Urinary bladder (tissue), 4 donors: ENCODE measurements around the gene VPS26C. TPM values are rescaled to one million over a fixed set of nuclear protein-coding genes. Genes with fewer than 3 reads are reported as not detected.

ENCODE experiments used
- DNase-seq: peaks from one replicate; pipeline ENCODE4 v3.0.0-alpha.2; 2015; ENCODE audit errors: extremely low spot score
- H3K27ac ChIP-seq: one replicate; pipeline ENCODE4 v1.5.1; 2013; ENCODE audit warnings: low read depth, mild to moderate bottlenecking, moderate library complexity
- H3K36me3 ChIP-seq: one replicate; pipeline ENCODE4 v1.6.1; 2013; ENCODE audit warnings: mild to moderate bottlenecking, moderate library complexity; ENCODE audit not compliant: insufficient read depth
- H3K4me1 ChIP-seq: one replicate; pipeline ENCODE4 v1.6.1; 2013; ENCODE audit warnings: mild to moderate bottlenecking, moderate library complexity; ENCODE audit not compliant: insufficient read depth
- H3K4me3 ChIP-seq: one replicate; pipeline ENCODE4 v1.5.1; 2013; ENCODE audit warnings: low read depth, low read length
- WGBS: extraction: QIAGEN DNeasy Blood & Tissue Kit; methylation state at CpG from one replicate; pipeline ENCODE4 v1.1.7; 2013; 5-methylcytosine and 5-hydroxymethylcytosine counted together
- polyA plus RNA-seq: library from polyadenylated mRNA; stranded (reverse); fragments of 200-250 nt; gene quantifications from one replicate; pipeline ENCODE4 v1.2.3, GENCODE V29; 2013
- total RNA-seq: library from RNA; depleted of rRNA; stranded (reverse); fragments of >200 nt; gene quantifications from one replicate; pipeline ENCODE4 v1.2.3, GENCODE V29; 2014
- donor health status: healthy with polysubstance abuse.
- donor health status: healthy.

VPS26C gene
- total and polyA plus RNA-seq, 2 donors = 37.2 to 47.3 TPM

GRCh38 chr21:37273911-37274690 lies 7.0 kb upstream of the VPS26C start:
- H3K36me3 ChIP-seq = no peaks in the 10 kb centered on the region

GRCh38 chr21:37273440-37273839 lies 6.3 kb upstream of the VPS26C start:
- WGBS = 67% methylated on average over 1 of the region's 1 CpG
- no peak for DNase-seq
- Histone ChIP-seq H3K36me3 (no peaks in the 10 kb centered on the region), H3K4me1 (no peaks in the 10 kb centered on the region), H3K4me3 (no peak overlapping the region), H3K27ac (no peak overlapping the region)

More at GRCh38 chr21:37273911-37274690, 7.0 kb upstream of the VPS26C start:
- H3K4me3 ChIP-seq = no peak overlapping the region
- H3K27ac ChIP-seq = no peak overlapping the region
- H3K4me1 ChIP-seq = no peaks in the 10 kb centered on the region
- DNase-seq = no peak
- WGBS = 48% methylated on average over 9 of the region's 9 CpGs

- Histone ChIP-seq H3K4me3 (no peak overlapping the region), H3K36me3 (no peaks in the 10 kb centered on the region), H3K4me1 (no peaks in the 10 kb centered on the region), H3K27ac (no peak overlapping the region)
- no peak for DNase-seq
- whole genome bisulfite sequencing = 93% methylated on average over 6 of the region's 6 CpGs
Measured at GRCh38 chr21:37272897-37273296, 5.8 kb upstream of the VPS26C start.

GRCh38 chr21:37270576-37271365 lies 3.6 kb upstream of the VPS26C start:
- WGBS = 92% methylated on average over 8 of the region's 8 CpGs

GRCh38 chr21:37269481-37269880 lies 2.3 kb upstream of the VPS26C start:
- Histone ChIP-seq H3K27ac (no peak overlapping the region), H3K4me3 (no peak overlapping the region), H3K4me1 (no peaks in the 10 kb centered on the region), H3K36me3 (no peaks in the 10 kb centered on the region)
- no peak for DNase-seq
- WGBS = 92% methylated on average over 11 of the region's 11 CpGs

More at GRCh38 chr21:37270576-37271365, 3.6 kb upstream of the VPS26C start:
- DNase-seq = no peak
- Histone ChIP-seq H3K4me3 (no peak overlapping the region), H3K27ac (no peak overlapping the region), H3K36me3 (no peaks in the 10 kb centered on the region), H3K4me1 (no peaks in the 10 kb centered on the region)

- under 1% methylated on average over 7 of the region's 7 CpGs for WGBS
- Histone ChIP-seq H3K27ac (peak overlapping the region; percentile 99), H3K36me3 (no peaks in the 10 kb centered on the region), H3K4me3 (peak overlapping the region; percentile 50), H3K4me1 (no peaks in the 10 kb centered on the region)
- no peak for DNase-seq
Measured at GRCh38 chr21:37268186-37268503, 1.0 kb upstream of the VPS26C start.

- DNase-seq = no peak
- Histone ChIP-seq H3K36me3 (no peaks in the 10 kb centered on the region), H3K4me3 (peak overlapping the region; percentile 82), H3K4me1 (no peaks in the 10 kb centered on the region), H3K27ac (peak overlapping the region; percentile 95)
- 1% methylated on average over 39 of the region's 39 CpGs for WGBS
Measured at GRCh38 chr21:37266515-37267221, 466 bp downstream of the VPS26C start.

GRCh38 chr21:37264808-37265207 lies 2.3 kb downstream of the VPS26C start:
- WGBS = 90% methylated on average over 4 of the region's 4 CpGs
- Histone ChIP-seq H3K27ac (no peak overlapping the region), H3K36me3 (no peaks in the 10 kb centered on the region), H3K4me3 (no peak overlapping the region), H3K4me1 (no peaks in the 10 kb centered on the region)
- no peak for DNase-seq

GRCh38 chr21:37263827-37264600 lies 3.1 kb downstream of the VPS26C start:
- Histone ChIP-seq H3K4me1 (no peaks in the 10 kb centered on the region), H3K27ac (no peak overlapping the region), H3K4me3 (no peak overlapping the region), H3K36me3 (no peaks in the 10 kb centered on the region)
- 89% methylated on average over 6 of the region's 6 CpGs for WGBS
- no peak for DNase-seq

- Histone ChIP-seq H3K36me3 (no peaks in the 10 kb centered on the region), H3K4me3 (no peak overlapping the region), H3K27ac (no peak overlapping the region), H3K4me1 (no peaks in the 10 kb centered on the region)
- DNase-seq = no peak
- WGBS = 60% methylated on average over 5 of the region's 5 CpGs
Measured at GRCh38 chr21:37259426-37259825, 7.7 kb downstream of the VPS26C start.

GRCh38 chr21:37257967-37258877 lies 8.9 kb downstream of the VPS26C start:
- WGBS = 3% methylated on average over 55 of the region's 55 CpGs
- Histone ChIP-seq H3K4me1 (no peaks in the 10 kb centered on the region), H3K36me3 (no peaks in the 10 kb centered on the region), H3K4me3 (peak overlapping the region; percentile 42), H3K27ac (peak overlapping the region; percentile 85)
- DNase-seq = peak; percentile 50

GRCh38 chr21:37257511-37257966 lies 9.6 kb downstream of the VPS26C start:
- Histone ChIP-seq H3K4me3 (peak overlapping the region; percentile 42), H3K4me1 (no peaks in the 10 kb centered on the region), H3K36me3 (no peaks in the 10 kb centered on the region), H3K27ac (peak overlapping the region; percentile 85)
- DNase-seq = no peak
- under 1% methylated on average over 22 of the region's 22 CpGs for WGBS
